ENCODE results near the gene SUMO3.

SUMO3 gene

DNA sequence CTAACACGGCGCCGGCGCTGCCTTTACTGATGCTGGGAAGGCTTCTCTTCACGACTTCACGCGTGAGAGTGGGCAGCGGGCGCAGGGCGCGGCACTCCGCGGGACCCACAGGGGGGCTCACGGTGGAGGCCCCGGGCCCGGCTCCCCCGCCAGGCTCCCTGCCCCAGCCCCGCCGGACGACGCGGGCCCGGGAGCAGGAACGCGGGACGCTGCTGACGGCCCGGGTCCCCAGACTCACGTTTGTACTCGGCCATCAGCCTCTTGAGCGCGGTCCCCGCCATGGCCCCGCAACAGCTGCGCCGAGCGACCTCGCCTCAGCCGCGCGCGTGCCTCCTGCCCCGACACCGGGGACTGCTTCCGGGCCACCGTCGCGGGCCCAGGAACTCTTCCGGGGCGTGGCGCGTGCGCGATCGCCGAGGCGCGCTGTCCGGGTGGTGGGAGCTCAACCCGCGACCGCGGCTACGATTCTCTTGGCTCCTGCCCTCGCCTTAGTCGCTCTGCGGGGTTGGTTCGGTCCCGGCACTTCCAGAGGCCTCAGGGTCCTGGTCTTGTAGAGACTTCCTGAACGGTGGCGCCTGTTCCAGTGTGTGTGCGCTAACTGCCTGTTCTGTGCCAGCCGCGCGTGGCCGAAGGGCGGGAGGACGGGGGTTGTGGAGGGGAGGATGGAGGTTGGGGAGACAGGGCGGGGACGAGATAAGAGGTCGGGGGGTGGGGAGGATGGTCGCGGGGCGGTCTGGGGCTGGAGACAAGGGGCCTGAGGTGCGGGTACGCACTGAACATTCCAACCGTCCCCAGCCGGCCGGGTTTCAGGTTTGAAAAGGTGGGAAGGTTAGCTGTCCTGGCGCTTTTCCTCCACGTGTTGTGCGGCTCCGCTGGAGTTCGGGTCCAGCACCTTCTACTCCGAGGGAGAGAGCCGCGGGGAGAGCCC lies 16.1 kb downstream of the SUMO3 start, which contains the start of gene UBE2G2:
Gene UBE2G2, minus strand, starts transcription at position 353 of the 928 bp plus-strand sequence. Its CDS starts 72 bp downstream, at position 281.
- DNase-seq = peak; percentile 87

DNA sequence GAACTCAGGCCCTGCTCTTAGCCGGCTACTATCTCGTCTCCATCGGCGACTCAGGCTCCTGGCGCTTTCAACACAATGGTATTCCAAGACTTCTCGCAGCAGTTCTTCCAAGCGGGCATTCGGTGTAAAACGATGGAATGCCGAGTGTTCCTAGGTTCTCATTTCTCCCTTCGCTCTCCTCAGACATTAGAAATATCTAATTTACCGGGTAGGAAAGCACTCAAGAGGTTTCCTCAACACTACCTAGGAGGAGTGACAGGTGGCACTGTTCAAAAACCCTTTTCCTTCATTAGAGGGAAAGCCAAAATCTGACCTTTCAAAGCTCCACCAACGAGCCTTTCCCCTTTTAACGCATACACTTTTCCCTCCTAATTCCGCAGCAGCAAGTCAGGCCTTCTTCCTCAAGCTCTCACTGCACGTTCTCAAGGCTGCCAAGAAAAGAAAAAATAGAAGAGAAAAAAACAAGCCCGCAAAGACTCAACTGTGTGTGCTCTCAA lies 16.8 kb downstream of the SUMO3 start:
- DNase-seq = no peak

DNA sequence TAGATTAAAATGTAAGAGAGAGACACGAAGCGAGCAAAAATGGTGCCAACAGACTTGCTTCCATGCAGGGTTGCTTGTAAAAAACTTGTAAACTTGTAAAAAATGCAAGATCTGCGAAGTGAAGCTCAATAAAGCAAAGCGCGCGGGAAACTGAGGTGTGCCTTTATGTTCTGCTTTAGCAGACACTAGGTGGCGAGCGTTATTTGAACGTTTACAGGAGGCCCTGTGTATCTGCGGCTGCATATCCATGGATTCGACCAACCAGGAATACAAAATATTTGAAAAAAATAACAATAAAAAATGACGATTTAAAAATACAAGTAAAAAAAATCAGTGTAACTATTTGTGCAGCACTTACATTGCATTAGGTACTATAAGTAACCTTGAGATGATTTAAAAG lies 17.8 kb downstream of the SUMO3 start:
- DNase-seq = no peak

DNA sequence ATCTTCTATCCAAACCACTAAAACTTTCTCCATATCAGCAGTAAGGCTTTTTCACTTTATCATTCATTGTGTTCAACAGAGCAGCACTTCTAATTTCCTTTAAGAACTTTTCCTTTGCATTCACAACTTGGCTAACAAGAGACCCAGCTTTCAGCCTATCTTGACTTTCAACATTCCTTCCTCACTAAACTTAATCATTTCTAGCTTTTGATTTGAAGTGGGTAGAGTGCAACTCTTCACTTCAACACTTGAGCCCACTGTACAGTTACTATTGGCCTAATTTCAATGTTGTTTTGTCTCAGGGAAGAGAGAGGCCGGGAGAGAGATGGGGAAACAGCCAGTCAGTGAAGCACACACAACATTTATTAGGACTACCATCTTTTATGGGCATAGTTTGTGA lies 18.2 kb downstream of the SUMO3 start:
- DNase-seq = no peak

DNA sequence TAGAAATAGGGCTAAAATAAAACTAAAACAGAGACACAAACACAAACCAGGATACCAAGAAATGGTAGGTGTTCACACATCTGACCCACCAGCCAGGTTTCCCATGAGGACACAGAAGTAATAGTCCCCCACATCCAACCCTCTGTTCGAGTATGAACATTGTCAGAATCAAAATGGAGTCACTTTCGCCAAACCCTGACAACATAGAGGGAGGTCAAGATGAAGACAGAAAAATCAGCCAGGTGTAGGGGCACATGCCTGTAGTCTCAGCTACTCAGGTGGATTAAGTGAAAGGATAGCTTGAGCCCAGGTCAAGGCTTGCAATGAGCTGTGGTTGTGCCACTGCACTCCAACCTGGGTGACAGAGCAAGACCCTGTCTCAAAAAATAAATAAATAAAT lies 20.1 kb downstream of the SUMO3 start:
- DNase-seq = no peak

DNA sequence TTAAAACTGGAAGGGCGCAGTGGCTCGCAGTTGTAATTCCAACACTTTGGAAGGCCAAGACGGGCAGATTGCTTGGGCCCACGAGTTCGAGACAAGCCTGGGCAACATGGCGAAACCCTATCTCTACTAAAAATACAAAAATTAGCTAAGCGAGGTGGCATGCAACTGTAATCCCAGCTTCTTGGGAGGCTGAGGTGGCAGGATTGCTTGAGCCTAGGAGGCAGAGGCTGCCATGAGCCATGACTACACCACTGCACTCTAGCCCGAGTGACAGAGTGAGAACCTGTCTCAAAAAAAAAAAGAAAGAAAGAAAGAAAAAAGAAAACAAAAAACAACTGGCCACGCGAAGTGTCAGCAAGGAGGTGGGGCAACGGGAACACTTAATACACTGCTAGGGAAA lies 22.5 kb downstream of the SUMO3 start:
- DNase-seq = no peak

DNA sequence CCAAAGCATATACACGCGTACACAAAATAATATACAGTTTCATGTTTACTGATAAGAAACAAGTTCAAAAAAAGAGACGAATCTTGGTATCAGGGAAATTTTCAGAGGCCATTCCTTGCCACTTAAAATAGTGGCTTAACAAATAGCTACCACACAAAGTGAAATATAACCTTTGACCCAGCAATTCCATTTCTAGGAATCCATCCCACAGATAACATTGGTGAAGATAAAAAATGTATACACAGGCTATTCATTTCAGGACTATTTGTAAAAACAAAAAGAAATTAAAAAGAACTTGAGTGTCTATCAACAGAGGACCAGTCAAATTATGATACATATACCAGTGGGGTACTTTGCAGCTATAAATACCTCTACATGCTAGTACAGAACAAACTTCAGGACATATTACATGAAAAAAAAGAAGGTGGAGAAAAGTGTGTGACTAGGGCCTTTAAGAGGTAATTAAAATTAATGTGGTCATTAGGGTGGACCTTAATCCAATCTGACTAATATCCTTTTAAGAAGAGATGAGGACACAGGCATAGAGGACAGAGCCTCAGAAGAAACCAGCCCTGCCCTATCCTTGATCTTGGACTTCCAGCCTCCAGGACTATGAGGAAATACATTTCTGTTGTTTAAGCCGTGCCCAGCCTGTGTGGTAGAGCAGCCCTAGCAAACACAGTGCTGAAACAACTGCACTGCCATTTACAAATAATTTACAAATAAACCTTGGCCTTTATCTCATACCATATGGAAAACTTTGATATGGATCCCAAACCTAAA lies 24.1 kb downstream of the SUMO3 start:
- DNase-seq = no peak

DNA sequence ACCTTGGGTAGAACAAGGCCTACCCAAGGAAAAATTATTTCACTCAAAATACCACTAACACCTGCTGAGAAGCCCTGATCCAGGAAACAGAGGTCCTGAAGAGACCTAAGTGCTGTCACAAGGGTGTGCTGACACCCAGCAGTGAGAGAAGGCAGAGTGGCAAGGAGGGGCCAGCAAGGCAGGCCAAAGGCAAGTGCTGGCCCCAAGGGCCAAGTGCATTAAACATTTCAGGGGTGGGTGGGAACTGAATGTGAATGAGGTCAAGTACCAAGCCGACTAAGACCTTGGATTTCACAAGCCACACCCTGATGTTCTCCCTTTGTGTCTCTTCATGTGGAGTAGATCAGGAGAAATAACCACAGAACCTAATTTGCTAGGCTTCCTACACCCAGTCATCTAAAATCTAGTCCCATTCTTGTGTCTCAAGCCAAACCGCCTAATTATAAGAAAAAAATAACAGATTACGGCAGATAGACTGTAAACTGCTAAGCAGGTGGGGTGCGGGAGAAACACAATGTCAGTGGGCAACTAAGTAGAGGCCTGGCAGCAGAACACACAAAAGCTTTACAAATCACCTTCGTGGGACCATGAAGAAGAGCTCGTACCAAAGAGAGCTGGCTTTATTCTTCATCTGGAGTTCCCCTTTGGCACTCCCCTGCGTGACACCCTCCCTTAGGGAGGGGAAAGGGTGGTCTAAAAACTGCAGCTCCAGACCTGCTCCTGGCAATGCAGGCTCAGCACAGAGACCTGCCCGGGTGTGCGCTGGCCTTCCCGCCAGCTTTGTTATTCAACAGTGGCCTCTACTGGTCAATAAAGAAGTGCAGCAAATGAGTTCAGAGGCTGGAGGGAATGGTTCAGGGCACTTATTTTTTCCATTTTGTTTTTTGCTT lies 24.9 kb downstream of the SUMO3 start:
- DNase-seq = peak; percentile 58

DNA sequence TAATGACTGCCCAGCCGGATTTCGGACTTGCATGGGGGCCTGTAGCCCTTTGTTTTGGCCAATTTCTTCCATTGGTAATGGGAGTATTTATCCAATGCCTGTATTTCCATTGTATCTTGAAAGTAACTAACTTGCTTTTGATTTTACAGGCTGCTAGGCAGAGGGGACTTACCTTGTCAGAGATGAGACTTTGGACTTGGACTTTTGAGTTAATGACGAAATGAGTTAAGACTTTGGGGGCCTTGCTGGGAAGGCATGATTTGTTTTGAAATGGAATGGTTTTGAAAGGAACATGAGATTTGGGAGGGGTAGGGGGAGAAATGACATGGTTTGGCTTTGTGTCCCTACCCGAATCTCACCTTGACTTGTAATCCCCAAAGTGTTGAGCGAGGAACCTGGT lies 25.9 kb downstream of the SUMO3 start:
- DNase-seq = no peak

DNA sequence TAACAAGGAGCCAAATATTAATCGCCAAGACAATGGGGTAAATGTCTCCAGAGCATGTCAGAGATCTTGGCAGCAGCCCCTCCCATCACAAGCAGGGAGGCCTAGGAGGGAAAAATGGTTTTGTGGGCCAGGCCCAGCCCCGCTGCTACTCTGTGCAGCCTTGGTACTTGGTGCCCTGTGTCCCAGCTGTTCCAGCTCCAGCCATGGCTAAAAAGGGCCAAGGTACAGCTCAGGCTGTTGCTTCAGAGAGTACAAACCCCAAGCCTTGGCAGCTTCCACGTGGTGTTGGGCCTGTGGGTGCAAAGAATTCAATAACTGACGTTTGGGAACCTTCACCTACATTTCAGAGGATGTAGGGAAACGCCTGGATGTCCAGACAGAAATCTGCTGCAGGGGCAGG lies 26.6 kb downstream of the SUMO3 start:
- no peak for DNase-seq

DNA sequence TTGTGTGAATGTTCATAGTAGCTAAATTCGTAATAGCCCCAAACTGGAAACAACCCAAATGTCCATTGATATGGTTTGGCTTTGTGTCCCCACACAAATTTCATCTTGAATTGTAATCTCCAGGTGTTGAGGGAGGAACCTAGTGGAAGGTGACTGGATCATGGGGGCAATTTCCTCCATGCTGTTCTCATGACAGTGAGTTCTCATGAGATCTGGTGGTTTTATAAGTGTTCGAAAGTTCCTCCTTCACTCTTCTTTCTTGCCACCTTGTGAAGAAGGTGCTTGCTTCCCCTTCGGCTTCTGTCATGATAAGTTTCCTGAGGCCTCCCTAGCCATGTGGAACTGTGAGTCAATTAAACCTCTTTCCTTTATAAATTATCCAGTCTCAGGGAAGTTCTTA lies 27.5 kb downstream of the SUMO3 start:
- no peak for DNase-seq

DNA sequence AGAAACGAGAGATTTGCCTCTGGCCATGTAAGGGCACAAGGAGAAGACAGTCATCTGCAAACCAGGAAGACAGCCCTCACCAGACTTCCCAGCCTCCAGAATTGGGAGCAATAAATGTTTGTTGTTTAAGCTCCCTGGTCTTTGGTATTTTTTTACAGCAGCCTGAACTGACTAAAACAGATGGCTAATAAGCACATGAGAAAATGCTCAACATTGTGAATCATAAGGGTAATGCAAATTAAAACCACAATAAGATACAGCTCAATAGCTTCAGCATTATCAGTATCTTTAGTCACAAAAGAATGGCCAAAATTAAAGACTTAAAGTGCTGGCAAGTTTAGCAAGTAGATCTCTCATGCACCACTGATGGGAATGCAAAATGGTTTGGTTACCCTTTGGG lies 28.0 kb downstream of the SUMO3 start:
- no peak for DNase-seq

DNA sequence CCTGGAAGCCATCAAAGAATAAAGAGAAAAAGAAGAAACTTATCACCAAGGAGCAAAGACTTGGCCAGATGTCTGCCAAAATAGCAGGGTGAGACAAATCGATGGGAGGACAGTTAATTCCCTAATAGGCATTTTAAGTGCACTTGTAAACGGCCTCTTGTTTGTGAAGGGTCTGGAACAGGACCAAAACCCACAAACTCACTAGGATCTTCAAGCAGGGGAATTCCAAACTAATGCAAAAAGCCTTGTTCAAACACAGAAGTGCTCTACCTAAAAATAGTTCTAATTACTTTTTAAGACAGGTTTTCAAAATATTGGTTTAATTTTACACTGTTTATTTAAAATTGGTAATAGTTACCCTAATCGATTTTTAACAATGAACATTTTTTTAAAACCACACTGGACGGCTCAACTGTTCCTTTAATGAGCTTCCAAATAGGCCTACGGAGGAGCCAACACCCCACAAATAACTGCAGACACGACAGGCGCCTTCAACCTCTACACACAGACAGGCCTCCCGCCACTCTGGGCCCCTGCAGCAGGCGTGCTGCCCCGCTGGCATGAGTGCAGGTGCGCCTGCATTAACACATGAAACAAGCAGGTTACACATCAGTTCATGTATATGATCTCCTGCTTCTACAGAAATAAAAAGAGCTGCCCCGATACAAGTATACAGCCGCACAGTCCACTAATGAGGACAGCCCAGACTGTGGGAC lies 32.1 kb downstream of the SUMO3 start:
- no peak for DNase-seq

DNA sequence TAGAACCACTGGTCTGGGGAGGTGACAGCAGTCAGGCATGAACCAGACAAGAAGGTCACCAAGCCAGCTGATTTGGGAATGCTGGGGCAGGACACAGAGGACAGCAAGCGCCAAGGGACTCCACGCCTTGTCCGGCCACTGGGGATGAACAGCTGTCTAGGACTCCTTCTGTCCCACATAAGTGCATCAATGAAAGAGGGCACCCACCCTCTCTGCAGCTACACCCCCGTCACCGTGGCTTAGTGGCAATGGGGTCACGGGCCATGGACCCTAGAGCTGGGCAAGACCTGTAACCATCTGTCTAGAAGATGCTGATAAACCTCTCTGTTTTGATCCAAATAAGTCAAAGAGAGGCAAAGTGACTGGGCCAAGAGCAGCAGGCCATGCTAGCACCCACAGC lies 33.1 kb downstream of the SUMO3 start:
- no peak for DNase-seq

DNA sequence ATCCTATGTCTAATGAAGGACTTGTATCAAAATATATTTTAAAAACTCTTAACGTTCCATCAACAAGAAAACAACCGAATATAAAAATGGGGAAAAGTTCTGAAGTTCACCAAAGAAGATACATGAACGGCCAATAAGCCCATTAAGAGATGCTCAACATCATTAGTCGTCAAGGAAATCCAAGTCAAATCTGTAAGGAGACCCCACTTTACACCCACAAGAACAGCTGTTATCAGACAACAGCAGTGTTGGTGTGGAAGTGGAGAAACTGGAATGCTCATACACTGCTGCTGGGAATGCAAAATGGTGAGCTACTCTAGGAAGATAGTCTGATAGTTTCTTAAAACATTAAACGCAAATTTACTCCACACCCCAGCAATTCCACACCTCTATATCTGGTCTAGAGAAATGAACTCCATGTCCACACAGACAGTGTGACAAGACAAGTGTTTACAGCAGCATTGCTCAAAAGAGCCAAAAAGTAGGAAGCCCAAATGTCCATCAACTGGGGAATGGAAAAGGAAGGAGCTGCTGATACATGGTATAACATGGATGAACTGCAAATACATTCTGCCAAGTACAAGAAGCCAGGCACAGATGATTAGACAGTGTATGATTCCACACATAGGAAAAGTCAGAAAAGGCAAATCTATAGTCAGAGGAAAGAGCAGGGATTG lies 34.7 kb downstream of the SUMO3 start:
- no peak for DNase-seq

DNA sequence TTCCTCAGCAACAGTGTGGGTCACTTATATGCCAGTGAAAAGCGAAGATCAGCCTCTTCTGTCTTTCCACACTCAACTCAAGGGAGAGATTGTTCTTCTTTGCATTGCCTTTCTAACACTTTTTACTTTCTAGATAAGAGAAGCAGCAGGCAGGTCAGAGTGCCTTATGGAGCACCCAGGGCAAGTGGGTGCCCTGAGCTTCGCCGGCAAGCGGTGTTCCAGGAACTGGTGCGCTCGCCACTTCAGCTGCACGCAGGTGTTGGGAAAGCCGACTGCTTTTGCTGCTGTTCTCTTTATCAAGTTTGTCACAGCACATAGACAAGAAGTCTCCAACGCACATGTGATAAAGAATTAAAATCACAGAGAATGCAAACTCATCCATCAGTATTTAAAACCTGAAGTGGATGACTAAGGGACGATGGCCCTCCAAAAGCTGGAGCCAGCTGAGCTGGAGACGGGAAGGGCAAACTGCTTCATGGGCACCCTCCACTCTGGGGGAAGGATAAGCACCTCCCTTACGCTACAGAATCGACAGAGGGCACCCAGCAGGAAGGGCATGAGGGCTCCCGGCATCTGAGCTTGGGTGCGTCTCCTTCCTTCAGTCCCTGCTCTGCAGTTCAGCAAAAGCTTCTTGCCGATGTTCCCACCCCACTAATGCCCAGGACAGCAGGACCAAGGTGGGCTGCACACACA lies 36.9 kb downstream of the SUMO3 start:
- no peak for DNase-seq

DNA sequence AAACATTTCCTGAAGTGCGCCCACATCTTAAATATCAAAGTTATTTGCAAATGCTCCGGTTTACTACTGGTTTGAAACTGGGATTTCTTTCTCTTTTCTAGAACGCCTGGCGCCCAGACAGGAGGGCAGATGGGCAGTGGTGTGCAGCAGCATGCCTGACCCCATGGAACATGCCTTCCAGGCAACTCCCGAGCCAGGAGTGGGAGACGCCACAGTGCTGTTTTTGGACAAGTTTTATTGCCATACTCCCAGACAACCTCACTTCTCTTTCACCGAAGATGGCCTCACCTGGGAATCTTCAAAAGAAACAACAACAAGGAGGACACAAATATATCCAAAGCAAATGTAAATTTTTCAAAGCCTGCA lies 37.7 kb downstream of the SUMO3 start:
- no peak for DNase-seq

DNA sequence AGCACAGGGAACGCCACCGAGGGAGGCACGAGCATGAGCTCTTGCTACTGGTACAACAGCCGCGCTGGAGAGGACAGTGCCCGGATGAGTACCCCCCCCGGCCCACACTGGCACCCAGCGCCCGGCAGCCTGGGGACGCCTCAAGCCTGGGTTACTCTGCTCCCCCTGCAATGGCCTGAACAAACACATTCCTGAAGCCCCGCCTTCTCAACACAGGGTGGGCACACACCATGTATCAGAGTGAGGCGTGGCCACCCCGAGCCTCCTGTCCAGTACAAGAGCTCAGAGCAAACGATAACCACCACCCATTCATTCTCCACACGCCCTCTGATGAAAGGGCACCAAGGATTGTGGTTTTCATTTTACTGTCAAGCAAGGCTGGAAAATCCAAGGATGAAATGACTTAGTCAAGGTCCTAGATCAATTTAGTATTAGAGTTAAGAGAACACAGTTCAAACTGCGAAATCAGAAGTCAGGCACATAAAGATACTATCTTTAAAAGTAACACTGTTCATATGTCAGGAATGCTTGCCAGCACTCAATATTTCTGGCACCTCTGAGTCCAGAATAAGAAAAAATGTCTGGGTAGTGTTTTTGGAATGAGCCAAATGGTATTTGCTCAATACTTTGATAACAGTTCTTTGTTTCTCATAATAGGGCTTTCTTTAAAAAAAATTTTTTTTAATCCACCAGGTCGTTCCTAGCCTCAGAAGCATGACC lies 38.3 kb downstream of the SUMO3 start:
- DNase-seq = no peak

DNA sequence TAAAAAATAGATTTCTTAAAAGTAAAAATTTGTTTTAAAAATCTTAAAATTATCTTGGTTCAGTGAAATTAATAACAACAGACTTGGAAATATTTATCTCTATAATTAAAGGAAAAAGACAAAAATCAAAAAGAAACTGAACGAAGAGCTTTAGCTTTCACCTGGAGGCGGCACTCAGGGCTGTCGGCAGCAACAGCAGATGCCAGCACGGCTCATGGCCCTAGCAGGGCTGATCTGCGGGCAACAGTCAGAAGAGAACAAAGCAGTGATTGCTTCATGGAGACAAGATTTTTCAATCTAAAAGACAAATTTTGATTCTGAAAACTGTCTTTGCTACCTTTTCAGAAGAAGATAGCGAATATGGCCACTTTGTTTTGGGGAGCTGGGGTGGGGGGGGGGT lies 38.9 kb downstream of the SUMO3 start:
- DNase-seq = no peak

DNA sequence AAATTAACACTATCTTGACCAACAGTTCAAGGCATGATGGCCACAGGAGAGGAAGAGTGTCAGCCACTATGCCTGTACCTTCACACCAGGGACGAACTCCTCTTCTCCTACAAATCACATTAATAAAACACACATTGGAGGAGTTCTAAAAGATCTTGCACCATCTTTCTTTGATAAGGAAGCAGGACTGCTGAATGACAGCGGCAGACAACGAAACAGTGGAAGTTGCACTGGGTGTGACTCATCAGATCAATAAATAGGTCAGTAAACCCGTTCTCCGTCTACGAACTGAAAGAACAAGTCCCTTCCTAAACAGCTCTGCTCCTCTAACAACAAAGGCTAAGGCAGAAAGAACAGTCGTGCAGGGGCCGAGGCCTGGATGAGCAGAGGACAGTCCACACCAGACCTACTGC lies 39.4 kb downstream of the SUMO3 start:
- DNase-seq = no peak
